ENCODE results near the gene KLF2. TPM values are rescaled to one million over a fixed set of nuclear protein-coding genes. Genes with fewer than 3 reads are reported as not detected.

KLF2 gene
- total RNA-seq, 4 donors from 2014 or later: 16.5 to 139 (median 81.8) TPM

GRCh38 chr19:16359964-16360363, 35.3 kb downstream of the KLF2 start:
- H3K4me1 ChIP-seq: no peaks in the 10 kb centered on the region
- DNase-seq: no peak
- H3K27ac ChIP-seq: no peak overlapping the region
- H3K27me3 ChIP-seq: no peaks in the 10 kb centered on the region
- H3K36me3 ChIP-seq: no peaks in the 10 kb centered on the region
- intact Hi-C loops (cut with DNase I; ENCODE audit: low total_unique reads): no loop called here
- no peak overlapping the region for H3K4me3 ChIP-seq
- H3K9me3 ChIP-seq: no peaks in the 10 kb centered on the region
- TF ChIP-seq POLR2A (IDR thresholded peaks at IDR 0.05): no peak
- TF ChIP-seq CTCF (IDR thresholded peaks at IDR 0.05): no peak

- Histone ChIP-seq H3K4me3 (no peak overlapping the region), H3K4me1 (no peaks in the 10 kb centered on the region), H3K27ac (no peak overlapping the region), H3K27me3 (no peaks in the 10 kb centered on the region), H3K9me3 (no peaks in the 10 kb centered on the region), H3K36me3 (no peaks in the 10 kb centered on the region)
- DNase-seq: no peak
- intact Hi-C loops (cut with DNase I; ENCODE audit: low total_unique reads): no loop called here
- TF ChIP-seq CTCF (IDR thresholded peaks at IDR 0.05) (no peak), POLR2A (IDR thresholded peaks at IDR 0.05) (no peak)
Observed at GRCh38 chr19:16360738-16361137, 36.1 kb downstream of the KLF2 start.

GRCh38 chr19:16361254-16361653, 36.6 kb downstream of the KLF2 start:
- Histone ChIP-seq H3K9me3 (no peaks in the 10 kb centered on the region), H3K4me3 (no peak overlapping the region), H3K27ac (no peak overlapping the region), H3K27me3 (no peaks in the 10 kb centered on the region), H3K4me1 (no peaks in the 10 kb centered on the region), H3K36me3 (no peaks in the 10 kb centered on the region)
- no peak for DNase-seq
- intact Hi-C loops (cut with DNase I; ENCODE audit: low total_unique reads): no loop called here
- TF ChIP-seq POLR2A (IDR thresholded peaks at IDR 0.05) (no peak), CTCF (IDR thresholded peaks at IDR 0.05) (no peak)

- no peak overlapping the region for H3K27ac ChIP-seq
- H3K9me3 ChIP-seq: no peaks in the 10 kb centered on the region
- intact Hi-C loops (cut with DNase I; ENCODE audit: low total_unique reads): no loop called here
- no peak overlapping the region for H3K4me3 ChIP-seq
- H3K36me3 ChIP-seq: no peaks in the 10 kb centered on the region
- DNase-seq: no peak
- H3K27me3 ChIP-seq: no peaks in the 10 kb centered on the region
- TF ChIP-seq POLR2A (IDR thresholded peaks at IDR 0.05) (no peak), CTCF (IDR thresholded peaks at IDR 0.05) (no peak)
- H3K4me1 ChIP-seq: no peaks in the 10 kb centered on the region
Observed at GRCh38 chr19:16361926-16362325, 37.3 kb downstream of the KLF2 start.

DNA sequence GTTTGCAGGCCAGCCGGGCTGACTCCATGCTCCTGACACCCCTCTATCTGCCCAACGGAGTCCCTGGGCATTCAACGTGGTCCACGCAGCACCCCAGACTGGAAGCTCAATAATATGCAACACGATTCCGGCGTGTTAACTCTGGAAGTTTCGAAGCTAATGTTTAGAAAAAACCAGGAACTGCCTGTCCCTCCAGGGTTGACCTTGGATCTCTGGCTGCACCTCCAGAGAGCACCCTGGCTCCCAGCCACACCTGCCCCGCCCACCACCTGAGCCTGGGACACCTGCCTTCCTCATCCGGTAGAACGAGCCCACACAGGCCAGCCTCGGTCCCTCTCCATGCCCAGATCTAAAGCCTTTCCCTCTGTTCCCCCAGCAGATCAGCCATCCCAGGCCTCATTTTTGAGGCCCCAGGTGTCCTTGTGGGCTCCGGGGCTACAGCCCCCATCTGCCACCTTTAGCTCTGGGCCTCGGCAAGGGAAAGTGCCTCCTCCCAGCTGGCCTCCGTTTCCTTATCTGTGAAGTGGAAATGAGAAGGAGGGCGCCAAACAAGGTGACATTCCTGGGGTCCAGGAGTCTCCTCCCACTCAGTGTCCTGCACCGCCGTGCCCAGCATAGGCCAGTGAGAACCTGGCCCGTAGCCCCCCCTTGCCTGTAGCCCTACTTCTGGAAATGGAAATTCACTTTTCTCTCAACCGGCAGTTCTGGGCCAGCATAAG, 38.7 kb downstream of the KLF2 start:
- no peak for DNase-seq
- no peaks in the 10 kb centered on the region for H3K27me3 ChIP-seq
- no peaks in the 10 kb centered on the region for H3K36me3 ChIP-seq
- H3K27ac ChIP-seq: no peak overlapping the region
- intact Hi-C loops (cut with DNase I; ENCODE audit: low total_unique reads): no loop called here
- TF ChIP-seq CTCF (IDR thresholded peaks at IDR 0.05) (no peak), POLR2A (IDR thresholded peaks at IDR 0.05) (no peak)
- H3K4me1 ChIP-seq: no peaks in the 10 kb centered on the region
- no peaks in the 10 kb centered on the region for H3K9me3 ChIP-seq
- H3K4me3 ChIP-seq: no peak overlapping the region

All from uterus (tissue), 4 donors.